Keratinocyte (primary cell): ENCODE measurements around the gene TMEM132C. TPM values are rescaled to one million over a fixed set of nuclear protein-coding genes. Genes with fewer than 3 reads are reported as not detected.

ENCODE experiments used
- DNase-seq: peaks from one replicate; pipeline ENCODE4 v3.0.0-alpha.2; 2011; ENCODE audit warnings: low read depth, missing footprints, low spot score
- FAIRE-seq: peaks from 2 replicates; lab custom pipeline; 2011; peaks lifted over from hg19 to GRCh38; lab: Jason Lieb, UNC
- H2AFZ ChIP-seq: 2 replicates; pipeline ENCODE4 v1.6.0; 2012; ENCODE audit warnings: low read length, control low read depth, inconsistent platforms; ENCODE audit not compliant: control insufficient read depth
- H3K27ac ChIP-seq: 2 replicates; pipeline ENCODE4 v1.5.1; 2011; ENCODE audit warnings: low read length; ENCODE audit not compliant: control insufficient read depth, insufficient read depth
- H3K27me3 ChIP-seq: 3 replicates; pipeline ENCODE4 v1.6.0; 2011; ENCODE audit warnings: low read length; ENCODE audit not compliant: control insufficient read depth, insufficient read depth; ENCODE audit errors: extremely low read depth
- H3K36me3 ChIP-seq, 2 experiments: 2 replicates in 1 of 2; 3 replicates in 1 of 2; pipeline ENCODE4 v1.5.1; 2011; ENCODE audit warnings: low read length in 2 of 2, mild to moderate bottlenecking in 1 of 2; ENCODE audit not compliant: control insufficient read depth in 2 of 2, insufficient read depth in 2 of 2; ENCODE audit errors: extremely low read depth in 1 of 2
- H3K4me1 ChIP-seq: 3 replicates; pipeline ENCODE4 v1.5.1; 2011; ENCODE audit warnings: low read length; ENCODE audit not compliant: control insufficient read depth, insufficient read depth; ENCODE audit errors: extremely low read depth
- H3K4me2 ChIP-seq: 3 replicates; pipeline ENCODE4 v1.6.0; 2011; ENCODE audit warnings: low read depth, low read length; ENCODE audit not compliant: control insufficient read depth, insufficient read depth; ENCODE audit errors: extremely low read depth
- H3K4me3 ChIP-seq, 3 experiments: fragments of 200-600 bp in 1 of 3; sonication (generic) in 1 of 3; 2 replicates in 2 of 3; 3 replicates in 1 of 3; pipeline ENCODE4 v1.5.1; 2011 to 2016; ENCODE audit warnings: low read length in 3 of 3, mild to moderate bottlenecking in 3 of 3, control low read depth in 2 of 3, inconsistent platforms in 1 of 3, low read depth in 1 of 3, mixed read lengths in 1 of 3, mixed run types in 1 of 3, moderate library complexity in 1 of 3; ENCODE audit not compliant: control insufficient read depth in 2 of 3, insufficient read depth in 2 of 3; ENCODE audit errors: extremely low read depth in 1 of 3
- H3K79me2 ChIP-seq: 2 replicates; pipeline ENCODE4 v1.6.0; 2012; ENCODE audit warnings: low read length; ENCODE audit not compliant: control insufficient read depth, insufficient read depth
- H3K9ac ChIP-seq: 3 replicates; pipeline ENCODE4 v1.6.0; 2011; ENCODE audit warnings: low read length; ENCODE audit not compliant: control insufficient read depth, insufficient read depth; ENCODE audit errors: extremely low read depth
- H3K9me1 ChIP-seq: 3 replicates; pipeline ENCODE4 v1.6.0; 2011; ENCODE audit warnings: low read length; ENCODE audit not compliant: control insufficient read depth, insufficient read depth; ENCODE audit errors: extremely low read depth
- H3K9me3 ChIP-seq: 2 replicates; pipeline ENCODE4 v1.5.1; 2012; ENCODE audit warnings: low read depth, low read length; ENCODE audit not compliant: control insufficient read depth
- H4K20me1 ChIP-seq: 3 replicates; pipeline ENCODE4 v1.6.0; 2011; ENCODE audit warnings: low read length; ENCODE audit not compliant: control insufficient read depth, insufficient read depth; ENCODE audit errors: extremely low read depth
- CTCF ChIP-seq, 3 experiments: IDR thresholded peaks in 1 of 3; conservative IDR thresholded peaks in 1 of 3; optimal IDR thresholded peaks in 1 of 3; 2 replicates in 2 of 3; 3 replicates in 1 of 3; pipeline versions ENCODE3 to v1.5.1; 2011; ENCODE audit warnings: low read length in 3 of 3, mild to moderate bottlenecking in 3 of 3, moderate library complexity in 2 of 3, control low read depth in 1 of 3, inconsistent platforms in 1 of 3; ENCODE audit not compliant: insufficient read depth in 2 of 3; ENCODE audit errors: extremely low read depth in 1 of 3
- EZH2 ChIP-seq: IDR thresholded peaks from one replicate; pipeline ENCODE4 v1.6.1; 2012; ENCODE audit warnings: inconsistent platforms, mild to moderate bottlenecking, low read length, moderate library complexity
- dilution Hi-C: fragments of 300-500 bp; cut with MboI; formaldehyde crosslinking; loops from one replicate; pipeline ENCODE4 v1.7.0; 2020; ENCODE audit warnings: low sequenced_read_pairs; ENCODE audit not compliant: extremely low pct_ligation_motif_present
- polyA plus RNA-seq, 5 experiments: library from polyadenylated mRNA; depleted of rRNA in 3 of 5; stranded (reverse) in 3 of 5; stranded (forward) in 1 of 5; unstranded in 1 of 5; fragments of >200 nt; gene quantifications; 1 replicate in 1 of 5; 2 replicates in 3 of 5; 3 replicates in 1 of 5; pipeline versions ENCODE4 v1.2.1 to v1.2.3, GENCODE V29; 2011 to 2012; ENCODE audit warnings: missing spikeins in 2 of 5, low read depth in 1 of 5, low replicate concordance in 1 of 5

The TMEM132C gene
- polyA plus RNA-seq, 1 donor (not counting 4 experiments of a cell fraction or from before 2014, with no cell fraction given), result not detected

GRCh38 chr12:128402486-128403243, 135.7 kb downstream of the TMEM132C start:
- Histone ChIP-seq H3K9me1 (no peaks in the 10 kb centered on the region), H3K36me3 (no peaks in the 10 kb centered on the region), H3K27ac (no peak overlapping the region), H3K4me2 (no peak overlapping the region), H3K4me3 (no peak overlapping the region), H3K79me2 (no peaks in the 10 kb centered on the region), H4K20me1 (no peaks in the 10 kb centered on the region), H3K9ac (no peak overlapping the region), H3K27me3 (no peaks in the 10 kb centered on the region), H2AFZ (no peak overlapping the region), H3K4me1 (no peaks in the 10 kb centered on the region), H3K9me3 (peaks cover 2% of the 10 kb centered on the region)
- TF ChIP-seq CTCF (optimal IDR thresholded peaks at IDR 0.05 in 1 of 3, IDR thresholded peaks at IDR 0.05 in 1 of 3, conservative IDR thresholded peaks at IDR 0.05 in 1 of 3; ENCODE audit: extremely low read depth in 1 of 3, insufficient read depth in 2 of 3, low read length in 3 of 3) (no peak), EZH2 (no peak)
- dilution Hi-C loops, result no loop called here
- DNase-seq (no peak), FAIRE-seq (no peak)

GRCh38 chr12:128408669-128409068, 141.7 kb downstream of the TMEM132C start:
- Histone ChIP-seq H3K79me2 (no peaks in the 10 kb centered on the region), H3K4me1 (no peaks in the 10 kb centered on the region), H3K4me3 (no peak overlapping the region), H3K9me3 (peaks cover 2% of the 10 kb centered on the region), H3K9ac (no peak overlapping the region), H2AFZ (no peak overlapping the region), H3K4me2 (no peak overlapping the region), H3K27ac (no peak overlapping the region), H3K27me3 (no peaks in the 10 kb centered on the region), H3K36me3 (no peaks in the 10 kb centered on the region), H4K20me1 (no peaks in the 10 kb centered on the region), H3K9me1 (no peaks in the 10 kb centered on the region)
- dilution Hi-C loops, result no loop called here
- FAIRE-seq, result no peak
- TF ChIP-seq EZH2 (no peak), CTCF (optimal IDR thresholded peaks at IDR 0.05 in 1 of 3, IDR thresholded peaks at IDR 0.05 in 1 of 3, conservative IDR thresholded peaks at IDR 0.05 in 1 of 3; ENCODE audit: extremely low read depth in 1 of 3, insufficient read depth in 2 of 3, low read length in 3 of 3) (no peak)
- no peak for DNase-seq
